Measurements from ENCODE around the gene NEFH.

DNA sequence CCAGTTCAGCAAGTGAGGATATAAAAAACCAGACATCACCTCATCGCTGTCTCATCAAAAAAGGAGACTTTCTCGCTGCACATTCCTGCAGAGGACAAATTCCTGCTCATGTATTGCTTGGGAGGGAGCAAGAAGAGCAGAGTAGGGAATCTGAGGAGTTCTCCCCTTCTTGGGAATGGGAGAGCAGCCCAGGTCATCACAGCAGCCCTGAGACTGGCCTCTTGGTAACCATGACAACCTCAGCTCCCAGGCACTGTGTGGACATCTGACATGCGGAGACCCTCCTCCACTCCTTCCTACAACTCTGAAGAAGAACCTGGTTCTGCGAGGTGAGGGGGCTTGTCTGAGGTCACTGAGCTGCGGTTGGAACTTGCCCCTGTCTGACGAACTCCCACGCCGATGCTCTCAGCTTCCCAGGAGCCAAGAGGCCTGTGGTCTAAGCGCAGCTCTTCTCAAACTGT lies 23.8 kb upstream of the NEFH start:
- TF ChIP-seq, protein P1, sequence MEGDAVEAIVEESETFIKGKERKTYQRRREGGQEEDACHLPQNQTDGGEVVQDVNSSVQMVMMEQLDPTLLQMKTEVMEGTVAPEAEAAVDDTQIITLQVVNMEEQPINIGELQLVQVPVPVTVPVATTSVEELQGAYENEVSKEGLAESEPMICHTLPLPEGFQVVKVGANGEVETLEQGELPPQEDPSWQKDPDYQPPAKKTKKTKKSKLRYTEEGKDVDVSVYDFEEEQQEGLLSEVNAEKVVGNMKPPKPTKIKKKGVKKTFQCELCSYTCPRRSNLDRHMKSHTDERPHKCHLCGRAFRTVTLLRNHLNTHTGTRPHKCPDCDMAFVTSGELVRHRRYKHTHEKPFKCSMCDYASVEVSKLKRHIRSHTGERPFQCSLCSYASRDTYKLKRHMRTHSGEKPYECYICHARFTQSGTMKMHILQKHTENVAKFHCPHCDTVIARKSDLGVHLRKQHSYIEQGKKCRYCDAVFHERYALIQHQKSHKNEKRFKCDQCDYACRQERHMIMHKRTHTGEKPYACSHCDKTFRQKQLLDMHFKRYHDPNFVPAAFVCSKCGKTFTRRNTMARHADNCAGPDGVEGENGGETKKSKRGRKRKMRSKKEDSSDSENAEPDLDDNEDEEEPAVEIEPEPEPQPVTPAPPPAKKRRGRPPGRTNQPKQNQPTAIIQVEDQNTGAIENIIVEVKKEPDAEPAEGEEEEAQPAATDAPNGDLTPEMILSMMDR (conservative IDR thresholded peaks at IDR 0.05; ENCODE audit: low read depth, low read length), result no peak
- TF ChIP-seq EZH2 (IDR thresholded peaks at IDR 0.05; ENCODE audit: borderline replicate concordance, low read depth, low read length, poor library complexity, severe bottlenecking), result no peak

Data from A673 (cell line).